ENCODE measurements around the gene GATAD2B.
"Not testable (repeated sequence)": the region's sequence is repeated elsewhere in the genome, so short reads cannot be mapped to it uniquely, and the experiment has no call there.

Gene GATAD2B

GRCh38 chr1:153929426-153929825 is 6.7 kb upstream of the GATAD2B start:
- no peak for DNase-seq

GRCh38 chr1:153928791-153929341 is 6.1 kb upstream of the GATAD2B start:
- no peak for DNase-seq

- DNase-seq = no peak
These were observed 5.5 kb upstream of the GATAD2B start for GRCh38 chr1:153928245-153928644.

- no peak for DNase-seq
These were observed 3.6 kb upstream of the GATAD2B start for GRCh38 chr1:153926405-153926804.

GRCh38 chr1:153922076-153922971 is 448 bp downstream of the GATAD2B start:
- DNase-seq = peak; percentile 75

GRCh38 chr1:153921803-153922075 is 1.0 kb downstream of the GATAD2B start:
- no peak for DNase-seq

- no peak for DNase-seq
These were observed 1.5 kb downstream of the GATAD2B start for GRCh38 chr1:153921080-153921802.

GRCh38 chr1:153919876-153920852 is 2.6 kb downstream of the GATAD2B start:
- DNase-seq = peak; percentile 29

- DNase-seq = no peak
These were observed 6.5 kb downstream of the GATAD2B start for GRCh38 chr1:153916297-153916696.

- no peak for DNase-seq
These were observed 10.4 kb downstream of the GATAD2B start for GRCh38 chr1:153912349-153912748.

- not testable (repeated sequence) for DNase-seq
These were observed 12.2 kb downstream of the GATAD2B start for GRCh38 chr1:153910560-153910959.

GRCh38 chr1:153908071-153908470 is 14.7 kb downstream of the GATAD2B start:
- DNase-seq = no peak

GRCh38 chr1:153907134-153907533 is 15.6 kb downstream of the GATAD2B start:
- DNase-seq = no peak

- no peak for DNase-seq
These were observed 16.4 kb downstream of the GATAD2B start for GRCh38 chr1:153906396-153906795.

- not testable (repeated sequence) for DNase-seq
These were observed 16.9 kb downstream of the GATAD2B start for GRCh38 chr1:153905908-153906307.

- DNase-seq = no peak
These were observed 18.8 kb downstream of the GATAD2B start for GRCh38 chr1:153903841-153904455.

- DNase-seq = no peak
These were observed 23.3 kb downstream of the GATAD2B start for GRCh38 chr1:153899509-153899908.

GRCh38 chr1:153895866-153896265 is 26.9 kb downstream of the GATAD2B start:
- not testable (repeated sequence) for DNase-seq

- DNase-seq = not testable (repeated sequence)
These were observed 31.7 kb downstream of the GATAD2B start for GRCh38 chr1:153891042-153891441.

- no peak for DNase-seq
These were observed 34.2 kb downstream of the GATAD2B start for GRCh38 chr1:153888533-153888932.

GRCh38 chr1:153886127-153886526 is 36.6 kb downstream of the GATAD2B start:
- no peak for DNase-seq

- no peak for DNase-seq
These were observed 39.5 kb downstream of the GATAD2B start for GRCh38 chr1:153883223-153883622.
